ENCODE measurements around the gene ANK3. TPM values are rescaled to one million over a fixed set of nuclear protein-coding genes. Genes with fewer than 3 reads are reported as not detected.

ANK3 gene
- total RNA-seq, 1 experiment from 2014 or later = 7.0 TPM

GRCh38 chr10:60093317-60093716 is 296.4 kb downstream of the ANK3 start:
- H3K27ac ChIP-seq (ENCODE audit: low read length) = no peak overlapping the region

GRCh38 chr10:60086862-60087261 is 302.8 kb downstream of the ANK3 start:
- Histone ChIP-seq H3K27ac (ENCODE audit: low read length) (no peak overlapping the region), H3K9me2 (replicated peaks; ENCODE audit: insufficient read depth, low read length) (no peaks in the 10 kb centered on the region), H3K27me3 (ENCODE audit: low read length) (no peaks in the 10 kb centered on the region), H3K4me2 (ENCODE audit: low read depth, low read length, poor library complexity, severe bottlenecking) (no peak overlapping the region), H3K9ac (ENCODE audit: low read length) (no peak overlapping the region), H3K9me3 (ENCODE audit: low read length) (no peaks in the 10 kb centered on the region), H3K36me3 (ENCODE audit: insufficient read depth, low read length) (no peaks in the 10 kb centered on the region), H4K20me1 (ENCODE audit: insufficient read depth, low read depth, low read length) (no peaks in the 10 kb centered on the region), H3K79me2 (ENCODE audit: low read length) (no peaks in the 10 kb centered on the region), H3K4me3 (ENCODE audit: low read length) (no peak overlapping the region), H3K4me1 (ENCODE audit: low read length) (no peaks in the 10 kb centered on the region), H2AFZ (ENCODE audit: low read length) (no peak overlapping the region)
- no peak for DNase-seq

More at GRCh38 chr10:60093317-60093716, 296.4 kb downstream of the ANK3 start:
- Histone ChIP-seq H3K9ac (ENCODE audit: low read length) (no peak overlapping the region), H3K4me3 (ENCODE audit: low read length) (no peak overlapping the region), H4K20me1 (ENCODE audit: insufficient read depth, low read depth, low read length) (no peaks in the 10 kb centered on the region), H3K4me2 (ENCODE audit: low read depth, low read length, poor library complexity, severe bottlenecking) (no peak overlapping the region), H3K27me3 (ENCODE audit: low read length) (no peaks in the 10 kb centered on the region), H3K36me3 (ENCODE audit: insufficient read depth, low read length) (no peaks in the 10 kb centered on the region), H3K9me2 (replicated peaks; ENCODE audit: insufficient read depth, low read length) (no peaks in the 10 kb centered on the region), H3K4me1 (ENCODE audit: low read length) (0 out of 2 replicates have a peak, but pooled peaks cover 3% of the 10 kb centered on the region), H3K9me3 (ENCODE audit: low read length) (no peaks in the 10 kb centered on the region), H3K79me2 (ENCODE audit: low read length) (no peaks in the 10 kb centered on the region), H2AFZ (ENCODE audit: low read length) (no peak overlapping the region)
- DNase-seq = no peak

- Histone ChIP-seq H3K9me2 (replicated peaks; ENCODE audit: insufficient read depth, low read length) (no peaks in the 10 kb centered on the region), H3K4me1 (ENCODE audit: low read length) (no peaks in the 10 kb centered on the region), H3K4me2 (ENCODE audit: low read depth, low read length, poor library complexity, severe bottlenecking) (no peak overlapping the region), H3K79me2 (ENCODE audit: low read length) (no peaks in the 10 kb centered on the region), H3K4me3 (ENCODE audit: low read length) (no peak overlapping the region), H3K9me3 (ENCODE audit: low read length) (no peaks in the 10 kb centered on the region), H3K36me3 (ENCODE audit: insufficient read depth, low read length) (no peaks in the 10 kb centered on the region), H3K27me3 (ENCODE audit: low read length) (no peaks in the 10 kb centered on the region), H3K27ac (ENCODE audit: low read length) (no peak overlapping the region), H4K20me1 (ENCODE audit: insufficient read depth, low read depth, low read length) (no peaks in the 10 kb centered on the region), H3K9ac (ENCODE audit: low read length) (no peak overlapping the region), H2AFZ (ENCODE audit: low read length) (no peak overlapping the region)
- DNase-seq = no peak
Measured at GRCh38 chr10:60086421-60086820, 303.3 kb downstream of the ANK3 start.

- H4K20me1 ChIP-seq (ENCODE audit: insufficient read depth, low read depth, low read length) = no peaks in the 10 kb centered on the region
Measured at GRCh38 chr10:60082744-60083344, 306.8 kb downstream of the ANK3 start.

GRCh38 chr10:60082341-60082740 is 307.3 kb downstream of the ANK3 start:
- Histone ChIP-seq H3K27ac (ENCODE audit: low read length) (no peak overlapping the region), H3K9ac (ENCODE audit: low read length) (no peak overlapping the region), H3K36me3 (ENCODE audit: insufficient read depth, low read length) (no peaks in the 10 kb centered on the region), H3K79me2 (ENCODE audit: low read length) (no peaks in the 10 kb centered on the region), H3K4me1 (ENCODE audit: low read length) (no peaks in the 10 kb centered on the region), H3K9me2 (replicated peaks; ENCODE audit: insufficient read depth, low read length) (no peaks in the 10 kb centered on the region), H3K9me3 (ENCODE audit: low read length) (no peaks in the 10 kb centered on the region), H3K4me3 (ENCODE audit: low read length) (no peak overlapping the region), H3K4me2 (ENCODE audit: low read depth, low read length, poor library complexity, severe bottlenecking) (peak overlapping the region; percentile 16), H3K27me3 (ENCODE audit: low read length) (no peaks in the 10 kb centered on the region), H4K20me1 (ENCODE audit: insufficient read depth, low read depth, low read length) (no peaks in the 10 kb centered on the region), H2AFZ (ENCODE audit: low read length) (no peak overlapping the region)
- DNase-seq = no peak

More at GRCh38 chr10:60082744-60083344, 306.8 kb downstream of the ANK3 start:
- no peaks in the 10 kb centered on the region for H3K4me1 ChIP-seq (ENCODE audit: low read length)
- H3K4me2 ChIP-seq (ENCODE audit: low read depth, low read length, poor library complexity, severe bottlenecking) = peak overlapping the region; percentile 16
- H3K4me3 ChIP-seq (ENCODE audit: low read length) = no peak overlapping the region
- no peak overlapping the region for H3K27ac ChIP-seq (ENCODE audit: low read length)
- DNase-seq = no peak
- no peaks in the 10 kb centered on the region for H3K79me2 ChIP-seq (ENCODE audit: low read length)
- H3K36me3 ChIP-seq (ENCODE audit: insufficient read depth, low read length) = no peaks in the 10 kb centered on the region
- H3K9ac ChIP-seq (ENCODE audit: low read length) = no peak overlapping the region
- no peak overlapping the region for H2AFZ ChIP-seq (ENCODE audit: low read length)
- no peaks in the 10 kb centered on the region for H3K9me2 ChIP-seq (replicated peaks; ENCODE audit: insufficient read depth, low read length)
- H3K27me3 ChIP-seq (ENCODE audit: low read length) = no peaks in the 10 kb centered on the region
- H3K9me3 ChIP-seq (ENCODE audit: low read length) = no peaks in the 10 kb centered on the region

- DNase-seq = no peak
- H3K4me1 ChIP-seq (ENCODE audit: low read length) = no peaks in the 10 kb centered on the region
- H3K79me2 ChIP-seq (ENCODE audit: low read length) = no peaks in the 10 kb centered on the region
- H3K4me2 ChIP-seq (ENCODE audit: low read depth, low read length, poor library complexity, severe bottlenecking) = no peak overlapping the region
- no peak overlapping the region for H3K27ac ChIP-seq (ENCODE audit: low read length)
- H3K9me3 ChIP-seq (ENCODE audit: low read length) = no peaks in the 10 kb centered on the region
- H4K20me1 ChIP-seq (ENCODE audit: insufficient read depth, low read depth, low read length) = no peaks in the 10 kb centered on the region
- no peak overlapping the region for H2AFZ ChIP-seq (ENCODE audit: low read length)
- H3K9me2 ChIP-seq (replicated peaks; ENCODE audit: insufficient read depth, low read length) = no peaks in the 10 kb centered on the region
- H3K27me3 ChIP-seq (ENCODE audit: low read length) = no peaks in the 10 kb centered on the region
- no peaks in the 10 kb centered on the region for H3K36me3 ChIP-seq (ENCODE audit: insufficient read depth, low read length)
- H3K4me3 ChIP-seq (ENCODE audit: low read length) = no peak overlapping the region
- no peak overlapping the region for H3K9ac ChIP-seq (ENCODE audit: low read length)
Measured at GRCh38 chr10:60073781-60074656, 315.7 kb downstream of the ANK3 start.

GRCh38 chr10:60073397-60073780 is 316.3 kb downstream of the ANK3 start:
- Histone ChIP-seq H3K9me3 (ENCODE audit: low read length) (no peaks in the 10 kb centered on the region), H3K9me2 (replicated peaks; ENCODE audit: insufficient read depth, low read length) (no peaks in the 10 kb centered on the region), H3K4me1 (ENCODE audit: low read length) (no peaks in the 10 kb centered on the region), H3K4me2 (ENCODE audit: low read depth, low read length, poor library complexity, severe bottlenecking) (no peak overlapping the region), H2AFZ (ENCODE audit: low read length) (no peak overlapping the region), H3K36me3 (ENCODE audit: insufficient read depth, low read length) (no peaks in the 10 kb centered on the region), H3K9ac (ENCODE audit: low read length) (no peak overlapping the region), H3K27ac (ENCODE audit: low read length) (no peak overlapping the region), H3K79me2 (ENCODE audit: low read length) (no peaks in the 10 kb centered on the region), H3K27me3 (ENCODE audit: low read length) (no peaks in the 10 kb centered on the region), H4K20me1 (ENCODE audit: insufficient read depth, low read depth, low read length) (no peaks in the 10 kb centered on the region), H3K4me3 (ENCODE audit: low read length) (no peak overlapping the region)
- no peak for DNase-seq

- H3K4me3 ChIP-seq (ENCODE audit: low read length) = no peak overlapping the region
- no peaks in the 10 kb centered on the region for H3K4me1 ChIP-seq (ENCODE audit: low read length)
- H3K36me3 ChIP-seq (ENCODE audit: insufficient read depth, low read length) = no peaks in the 10 kb centered on the region
- H3K9me2 ChIP-seq (replicated peaks; ENCODE audit: insufficient read depth, low read length) = no peaks in the 10 kb centered on the region
- DNase-seq = no peak
- H4K20me1 ChIP-seq (ENCODE audit: insufficient read depth, low read depth, low read length) = no peaks in the 10 kb centered on the region
- no peak overlapping the region for H3K9ac ChIP-seq (ENCODE audit: low read length)
- no peak overlapping the region for H3K27ac ChIP-seq (ENCODE audit: low read length)
- no peak overlapping the region for H3K4me2 ChIP-seq (ENCODE audit: low read depth, low read length, poor library complexity, severe bottlenecking)
- H3K9me3 ChIP-seq (ENCODE audit: low read length) = no peaks in the 10 kb centered on the region
- no peaks in the 10 kb centered on the region for H3K27me3 ChIP-seq (ENCODE audit: low read length)
- H3K79me2 ChIP-seq (ENCODE audit: low read length) = no peaks in the 10 kb centered on the region
- no peak overlapping the region for H2AFZ ChIP-seq (ENCODE audit: low read length)
Measured at GRCh38 chr10:60069311-60069710, 320.4 kb downstream of the ANK3 start.

All from Karpas-422 (cell line).